Measurements from ENCODE around the gene RPGRIP1. TPM values are rescaled to one million over a fixed set of nuclear protein-coding genes. Genes with fewer than 3 reads are reported as not detected.
A peak's percentile ranks its signal among the peaks of the same experiment; 100 is the strongest.
"Not testable (repeated sequence)": the region's sequence is repeated elsewhere in the genome, so short reads cannot be mapped to it uniquely, and the experiment has no call there.

Gene RPGRIP1
- total RNA-seq, 1 experiment from 2014 or later = not detected

GRCh38 chr14:21255385-21256101 is 24.3 kb upstream of the RPGRIP1 start:
- H3K4me1 ChIP-seq = no peaks in the 10 kb centered on the region
- H3K9me3 ChIP-seq (replicated peaks) = no peaks in the 10 kb centered on the region
- peaks cover 87% of the 10 kb centered on the region for H3K36me3 ChIP-seq
- H3K4me3 ChIP-seq = no peak overlapping the region
- H3K27ac ChIP-seq = no peak overlapping the region
- no peaks in the 10 kb centered on the region for H3K27me3 ChIP-seq
- no peak for DNase-seq

- not testable (repeated sequence) for H3K4me1 ChIP-seq; H3K9me3 ChIP-seq (replicated peaks); H3K4me3 ChIP-seq; DNase-seq; H3K27ac ChIP-seq; H3K27me3 ChIP-seq
- H3K36me3 ChIP-seq = peaks cover 87% of the 10 kb centered on the region
Observed at GRCh38 chr14:21256102-21256447, 23.8 kb upstream of the RPGRIP1 start.

GRCh38 chr14:21256539-21257393 is 23.1 kb upstream of the RPGRIP1 start:
- H3K4me3 ChIP-seq = no peak overlapping the region
- no peaks in the 10 kb centered on the region for H3K4me1 ChIP-seq
- no peaks in the 10 kb centered on the region for H3K27me3 ChIP-seq
- peaks cover 87% of the 10 kb centered on the region for H3K36me3 ChIP-seq
- DNase-seq = no peak
- H3K9me3 ChIP-seq (replicated peaks) = no peaks in the 10 kb centered on the region
- no peak overlapping the region for H3K27ac ChIP-seq

- Histone ChIP-seq H3K27ac (no peak overlapping the region), H3K4me1 (no peaks in the 10 kb centered on the region), H3K4me3 (no peak overlapping the region), H3K27me3 (no peaks in the 10 kb centered on the region), H3K36me3 (peaks cover 87% of the 10 kb centered on the region), H3K9me3 (replicated peaks) (no peaks in the 10 kb centered on the region)
- DNase-seq = no peak
Observed at GRCh38 chr14:21257394-21257909, 22.4 kb upstream of the RPGRIP1 start.

GRCh38 chr14:21258005-21258888 is 21.6 kb upstream of the RPGRIP1 start:
- Histone ChIP-seq H3K27ac (no peak overlapping the region), H3K4me3 (no peak overlapping the region), H3K27me3 (no peaks in the 10 kb centered on the region), H3K4me1 (no peaks in the 10 kb centered on the region), H3K36me3 (peaks cover 90% of the 10 kb centered on the region), H3K9me3 (replicated peaks) (no peaks in the 10 kb centered on the region)
- DNase-seq = no peak

- H3K27me3 ChIP-seq = no peaks in the 10 kb centered on the region
- no peak overlapping the region for H3K4me3 ChIP-seq
- no peak for DNase-seq
- H3K4me1 ChIP-seq = peaks cover 4% of the 10 kb centered on the region
- no peaks in the 10 kb centered on the region for H3K9me3 ChIP-seq (replicated peaks)
- H3K36me3 ChIP-seq = peaks cover 91% of the 10 kb centered on the region
- H3K27ac ChIP-seq = no peak overlapping the region
Observed at GRCh38 chr14:21258889-21259787, 20.7 kb upstream of the RPGRIP1 start.

- Histone ChIP-seq H3K27me3 (no peaks in the 10 kb centered on the region), H3K4me3 (no peak overlapping the region), H3K4me1 (peaks cover 16% of the 10 kb centered on the region), H3K9me3 (replicated peaks) (no peaks in the 10 kb centered on the region), H3K27ac (no peak overlapping the region), H3K36me3 (peaks cover 92% of the 10 kb centered on the region)
- no peak for DNase-seq
Observed at GRCh38 chr14:21261824-21262223, 18.1 kb upstream of the RPGRIP1 start.

GRCh38 chr14:21262410-21262809 is 17.5 kb upstream of the RPGRIP1 start:
- Histone ChIP-seq H3K36me3 (peaks cover 91% of the 10 kb centered on the region), H3K4me1 (peaks cover 16% of the 10 kb centered on the region)

GRCh38 chr14:21263284-21264024 is 16.4 kb upstream of the RPGRIP1 start:
- no peak for DNase-seq
- H3K27me3 ChIP-seq = no peaks in the 10 kb centered on the region
- peaks cover 92% of the 10 kb centered on the region for H3K36me3 ChIP-seq
- no peaks in the 10 kb centered on the region for H3K9me3 ChIP-seq (replicated peaks)
- no peak overlapping the region for H3K27ac ChIP-seq
- H3K4me1 ChIP-seq = peaks cover 16% of the 10 kb centered on the region
- H3K4me3 ChIP-seq = no peak overlapping the region

More at GRCh38 chr14:21262410-21262809, 17.5 kb upstream of the RPGRIP1 start:
- Histone ChIP-seq H3K27me3 (no peaks in the 10 kb centered on the region), H3K27ac (no peak overlapping the region), H3K9me3 (replicated peaks) (no peaks in the 10 kb centered on the region), H3K4me3 (no peak overlapping the region)
- DNase-seq = no peak

GRCh38 chr14:21264025-21264801 is 15.7 kb upstream of the RPGRIP1 start:
- no peak overlapping the region for H3K4me3 ChIP-seq
- no peak for DNase-seq

GRCh38 chr14:21267431-21267845 is 12.4 kb upstream of the RPGRIP1 start:
- Histone ChIP-seq H3K27me3 (no peaks in the 10 kb centered on the region), H3K27ac (no peak overlapping the region), H3K36me3 (peaks cover 65% of the 10 kb centered on the region), H3K4me3 (peak overlapping the region; percentile 90), H3K9me3 (replicated peaks) (no peaks in the 10 kb centered on the region), H3K4me1 (peaks cover 19% of the 10 kb centered on the region)
- DNase-seq = no peak

More at GRCh38 chr14:21264025-21264801, 15.7 kb upstream of the RPGRIP1 start:
- no peak overlapping the region for H3K27ac ChIP-seq
- no peaks in the 10 kb centered on the region for H3K9me3 ChIP-seq (replicated peaks)
- peaks cover 16% of the 10 kb centered on the region for H3K4me1 ChIP-seq
- H3K36me3 ChIP-seq = peaks cover 91% of the 10 kb centered on the region
- no peaks in the 10 kb centered on the region for H3K27me3 ChIP-seq

GRCh38 chr14:21267886-21268616 is 11.8 kb upstream of the RPGRIP1 start:
- Histone ChIP-seq H3K36me3 (peaks cover 58% of the 10 kb centered on the region), H3K9me3 (replicated peaks) (no peaks in the 10 kb centered on the region), H3K4me3 (peak overlapping the region; percentile 90), H3K27me3 (no peaks in the 10 kb centered on the region), H3K4me1 (peaks cover 19% of the 10 kb centered on the region), H3K27ac (peak overlapping the region; percentile 92)
- no peak for DNase-seq

Data from SJCRH30 (cell line).